ES-I3 (cell line): ENCODE measurements around the gene TARM1.
"Not testable (repeated sequence)": the region's sequence is repeated elsewhere in the genome, so short reads cannot be mapped to it uniquely, and the experiment has no call there.

Experiments used
- H3K36me3 ChIP-seq: 2 replicates; pipeline ENCODE4 v1.6.1; 2013; ENCODE audit warnings: mild to moderate bottlenecking, low read length, control low read depth, moderate library complexity; ENCODE audit not compliant: insufficient read depth
- H3K4me1 ChIP-seq: 2 replicates; pipeline ENCODE4 v1.6.1; 2013; ENCODE audit warnings: mild to moderate bottlenecking, control low read depth, low read length; ENCODE audit not compliant: insufficient read depth
- H3K9ac ChIP-seq: 2 replicates; pipeline ENCODE4 v1.6.1; 2013; ENCODE audit warnings: low read depth, mild to moderate bottlenecking, low read length, moderate library complexity
- H3K9me3 ChIP-seq: 2 replicates; pipeline ENCODE4 v1.6.1; 2013; ENCODE audit warnings: mild to moderate bottlenecking, low read length, moderate library complexity; ENCODE audit not compliant: control insufficient read depth, insufficient read depth

TARM1 gene

DNA sequence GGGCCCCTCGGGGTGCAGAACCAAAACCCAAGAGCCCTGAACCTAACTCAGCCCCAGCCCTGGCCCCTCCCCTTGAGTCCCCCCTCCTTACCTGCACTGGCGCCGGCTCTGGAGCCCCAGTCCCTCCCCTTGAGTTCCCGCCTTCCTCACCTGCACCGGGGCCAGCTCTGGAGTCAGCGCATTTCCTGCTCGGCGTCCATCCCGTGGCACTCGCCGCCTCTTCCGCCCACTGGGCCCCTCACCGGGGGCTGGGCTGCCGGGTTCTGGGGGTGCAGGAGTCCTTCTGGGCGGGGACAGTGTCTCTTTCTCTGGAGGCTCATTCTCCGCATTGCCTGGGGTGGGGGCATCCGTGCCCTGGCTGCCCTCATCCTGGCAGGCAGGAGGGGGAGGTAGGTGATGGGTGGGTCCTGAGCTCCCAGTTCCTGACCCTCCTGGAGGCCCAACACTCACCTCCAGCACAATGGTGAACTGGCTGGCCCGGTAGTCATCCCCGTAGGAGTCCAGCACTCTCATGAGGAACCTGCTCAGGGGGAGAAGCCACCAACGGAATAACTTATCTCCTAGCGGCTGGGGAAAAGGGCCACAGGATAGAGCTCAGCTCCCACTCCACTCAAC is 26.8 kb upstream of the TARM1 start:
- H3K36me3 ChIP-seq, result peaks cover 27% of the 10 kb centered on the region; the same call in 1 of the 2 replicates
- no peaks in the 10 kb centered on the region for H3K9me3 ChIP-seq
- H3K4me1 ChIP-seq, result no peaks in the 10 kb centered on the region
- H3K9ac ChIP-seq, result no peak overlapping the region

DNA sequence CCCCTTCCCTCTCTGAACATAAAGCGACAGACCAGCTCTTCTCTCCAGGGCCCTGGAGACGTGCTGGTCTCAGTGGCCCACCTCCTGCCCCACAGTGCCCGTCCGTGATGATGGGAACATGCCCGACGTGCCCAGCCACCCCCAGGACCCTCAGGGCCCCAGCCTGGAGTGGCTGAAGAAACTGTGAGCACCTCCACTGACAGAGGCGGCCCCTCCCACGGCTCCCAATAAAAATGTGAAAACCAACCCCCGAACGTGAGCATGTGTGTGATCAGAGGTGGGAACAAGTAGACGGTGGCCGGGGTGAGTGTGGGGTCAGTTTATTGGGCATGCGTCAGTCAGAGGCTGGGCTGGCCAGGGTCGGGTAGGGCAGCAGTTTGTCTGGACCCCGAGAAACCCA is 25.6 kb upstream of the TARM1 start:
- H3K36me3 ChIP-seq, result peaks cover 27% of the 10 kb centered on the region; the same call in 1 of the 2 replicates
- no peak overlapping the region for H3K9ac ChIP-seq
- H3K9me3 ChIP-seq, result no peaks in the 10 kb centered on the region
- H3K4me1 ChIP-seq, result no peaks in the 10 kb centered on the region

DNA sequence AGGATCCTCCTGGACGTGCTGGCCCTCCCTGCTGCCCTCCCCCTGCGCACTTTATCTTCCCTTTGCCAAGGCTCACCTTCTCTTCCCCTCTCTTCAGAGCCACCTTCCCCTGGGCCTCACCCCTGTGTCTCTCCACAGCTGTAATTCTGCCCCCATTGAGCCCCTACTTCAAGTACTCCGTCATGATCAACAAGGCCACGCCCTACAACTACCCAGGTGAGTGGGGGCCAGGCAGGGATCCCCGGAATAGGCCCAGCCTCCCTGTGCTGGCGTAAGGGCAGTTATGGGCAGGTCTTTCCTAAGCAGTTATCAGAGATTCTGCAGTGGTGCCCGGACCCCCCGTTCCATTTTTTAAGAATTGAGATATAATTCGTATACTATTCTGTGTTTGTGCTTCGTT is 24.6 kb upstream of the TARM1 start:
- H3K9ac ChIP-seq, result no peak overlapping the region
- H3K36me3 ChIP-seq, result peaks cover 24% of the 10 kb centered on the region; the same call in 1 of the 2 replicates
- H3K9me3 ChIP-seq, result no peaks in the 10 kb centered on the region
- H3K4me1 ChIP-seq, result no peaks in the 10 kb centered on the region

DNA sequence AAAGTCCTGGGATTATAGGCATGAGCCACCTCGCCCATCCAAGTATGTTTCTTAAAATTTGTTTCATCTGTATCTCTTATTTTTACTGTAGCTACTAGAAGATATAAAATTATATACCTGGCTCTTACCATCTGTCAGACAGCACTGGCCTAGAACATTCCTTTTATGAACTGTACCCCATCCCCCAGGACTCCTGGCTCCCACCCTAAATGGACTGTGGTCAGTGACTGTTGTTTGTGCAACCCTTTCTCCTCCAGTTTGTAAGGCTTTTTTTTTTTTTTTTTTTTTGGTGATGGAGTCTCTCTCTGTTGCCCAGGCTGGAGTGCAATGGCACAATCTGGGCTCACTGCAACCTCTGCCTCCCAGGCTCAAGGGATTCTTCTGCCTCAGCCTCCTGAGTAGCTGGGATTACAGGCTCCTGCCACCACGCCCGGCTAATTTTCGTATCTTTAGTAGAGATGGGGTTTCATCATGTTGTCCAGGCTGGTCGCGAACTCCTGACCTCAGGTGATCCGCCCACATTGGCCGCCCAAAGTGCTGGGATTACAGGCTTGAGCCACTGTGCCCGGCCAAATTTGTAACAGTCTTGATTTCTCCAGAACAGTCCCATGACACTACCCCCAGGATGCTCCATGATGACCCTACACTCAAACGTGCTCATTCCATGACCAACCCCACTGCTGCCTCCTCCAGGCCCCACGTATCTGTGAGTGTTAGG is 24.0 kb upstream of the TARM1 start:
- Histone ChIP-seq H3K9me3 (no peaks in the 10 kb centered on the region), H3K9ac (no peak overlapping the region), H3K4me1 (peaks cover 2% of the 10 kb centered on the region), H3K36me3 (peaks cover 22% of the 10 kb centered on the region; the same call in 1 of the 2 replicates)

DNA sequence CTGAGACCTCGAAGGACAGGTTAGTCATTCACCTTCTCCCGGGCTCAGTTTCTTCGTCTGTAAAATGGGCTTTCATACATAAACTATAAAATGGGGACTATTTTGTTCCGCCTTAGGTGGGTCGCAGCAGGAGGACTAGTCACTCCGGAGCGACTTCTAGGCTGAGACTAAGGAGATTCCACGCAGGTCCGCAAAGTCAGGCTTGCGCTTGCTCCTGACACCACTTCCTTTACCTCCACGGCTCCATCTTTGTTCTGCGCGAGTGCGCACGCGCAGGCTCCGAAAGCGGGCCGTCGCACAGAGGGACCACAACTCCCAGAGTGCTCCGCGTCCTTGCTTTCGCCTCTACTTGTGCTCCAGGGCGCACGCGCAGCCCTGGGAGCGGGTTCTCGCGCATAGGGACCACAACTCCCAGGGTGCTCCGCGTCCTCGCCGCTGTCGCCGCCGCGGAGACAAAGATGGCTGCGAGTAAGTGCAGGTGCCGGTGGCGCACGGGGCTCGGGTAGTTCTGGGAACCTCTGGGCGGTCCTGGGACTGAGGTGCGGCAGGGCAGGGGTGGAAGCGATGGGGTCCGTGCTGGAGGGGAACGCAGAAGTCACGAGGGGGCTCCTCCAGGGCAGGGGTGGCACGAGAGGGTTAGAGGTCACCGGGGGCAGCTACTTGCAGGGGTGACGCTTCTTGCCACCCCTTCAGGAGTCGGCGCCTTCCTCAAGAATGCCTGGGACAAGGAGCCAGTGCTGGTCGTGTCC is 21.4 kb upstream of the TARM1 start, which contains the start of gene NDUFA3:
TSS of gene NDUFA3 (plus strand) at position 435 of the 749 bp plus-strand sequence. CDS start at position 459, 24 bp downstream.
- Histone ChIP-seq H3K9ac (peak within 1 kb of the TSS; percentile 70), H3K4me1 (peaks cover 4% of the 10 kb centered on the region), H3K9me3 (no peaks in the 10 kb centered on the region), H3K36me3 (peaks cover 14% of the 10 kb centered on the region; the same call in 1 of the 2 replicates)

DNA sequence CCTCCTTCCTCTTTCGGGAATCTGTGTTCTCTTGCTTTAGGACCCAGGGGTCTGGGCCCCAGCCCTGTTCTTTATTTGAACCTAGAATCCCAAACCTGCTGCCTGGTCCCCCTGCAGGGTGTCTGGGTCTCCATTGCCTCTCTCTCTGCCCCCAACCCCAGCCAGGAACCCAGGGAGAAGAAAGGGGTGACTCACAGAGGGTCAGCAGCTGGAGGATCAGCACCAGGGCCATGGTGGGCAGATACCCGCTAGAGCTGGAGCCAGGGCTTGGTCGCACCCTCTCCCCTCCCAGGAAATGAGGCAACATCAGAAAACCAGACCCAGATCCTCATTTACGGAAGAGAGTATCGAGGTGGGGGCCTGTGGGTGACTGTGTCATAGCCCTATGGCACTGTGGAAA is 19.4 kb upstream of the TARM1 start, which contains the start of gene OSCAR:
TSS of gene OSCAR (minus strand) at position 243 of the 400 bp plus-strand sequence. CDS start at position 232, 11 bp downstream.
- Histone ChIP-seq H3K36me3 (peaks cover 5% of the 10 kb centered on the region; the same call in 1 of the 2 replicates), H3K4me1 (peaks cover 4% of the 10 kb centered on the region), H3K9me3 (no peaks in the 10 kb centered on the region), H3K9ac (no peak within 1 kb of the TSS)

DNA sequence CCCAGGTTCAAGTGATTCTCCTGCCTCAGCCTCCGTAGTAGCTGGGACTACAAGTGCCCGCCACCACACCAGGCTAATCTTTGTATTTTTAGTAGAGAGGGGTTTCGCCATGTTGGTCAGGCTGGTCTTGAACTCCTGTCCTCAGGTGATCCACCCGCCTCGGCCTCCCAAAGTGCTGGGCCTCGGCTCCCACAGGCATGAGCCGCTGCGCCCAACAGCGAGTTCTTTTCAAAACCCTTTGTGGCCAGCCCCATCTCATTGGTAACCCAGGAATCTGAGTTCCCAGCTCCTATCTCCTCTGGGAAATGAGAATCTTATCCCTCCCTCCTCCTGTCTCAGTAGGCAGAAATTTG is 18.7 kb upstream of the TARM1 start:
- H3K9ac ChIP-seq, H3K36me3 ChIP-seq, H3K4me1 ChIP-seq, H3K9me3 ChIP-seq: not testable (repeated sequence)

DNA sequence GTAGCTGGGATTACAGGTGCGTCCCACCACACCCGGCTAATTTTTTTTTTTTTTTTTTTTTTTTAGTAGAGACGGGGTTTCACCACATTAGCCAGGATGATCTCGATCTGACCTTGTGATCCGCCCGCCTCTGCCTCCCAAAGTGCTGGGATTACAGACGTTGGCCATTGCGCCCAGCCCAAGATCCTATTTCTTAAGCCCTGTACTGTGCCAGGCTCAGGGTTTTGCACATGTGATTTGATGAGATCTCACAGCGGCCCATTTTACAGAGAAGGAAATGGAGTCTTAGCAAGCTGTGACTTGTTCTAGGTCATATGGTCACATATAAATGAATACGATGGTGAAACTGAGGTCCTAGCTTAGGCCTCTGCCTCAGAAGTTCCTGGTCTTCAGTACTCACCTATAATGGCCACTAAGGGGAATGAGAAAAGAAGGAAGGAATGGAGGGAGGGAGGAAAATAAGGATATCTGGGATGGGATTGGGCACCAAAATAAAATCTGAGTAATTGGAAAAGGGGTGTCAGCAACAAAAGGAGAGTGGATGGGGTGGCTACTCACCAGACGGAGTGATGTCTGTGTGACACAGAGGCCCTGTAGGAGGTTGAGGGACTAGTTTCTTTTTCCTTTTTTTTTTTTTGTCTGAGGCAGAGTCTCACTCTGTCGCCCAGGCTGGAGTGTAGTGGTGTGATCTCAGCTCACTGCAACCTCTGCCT is 18.2 kb upstream of the TARM1 start:
- Histone ChIP-seq H3K9me3 (peaks cover 2% of the 10 kb centered on the region; the same call in 1 of the 2 replicates), H3K4me1 (peaks cover 4% of the 10 kb centered on the region), H3K36me3 (0 out of 2 replicates have a peak, but pooled peaks cover 2% of the 10 kb centered on the region), H3K9ac (no peak overlapping the region)

DNA sequence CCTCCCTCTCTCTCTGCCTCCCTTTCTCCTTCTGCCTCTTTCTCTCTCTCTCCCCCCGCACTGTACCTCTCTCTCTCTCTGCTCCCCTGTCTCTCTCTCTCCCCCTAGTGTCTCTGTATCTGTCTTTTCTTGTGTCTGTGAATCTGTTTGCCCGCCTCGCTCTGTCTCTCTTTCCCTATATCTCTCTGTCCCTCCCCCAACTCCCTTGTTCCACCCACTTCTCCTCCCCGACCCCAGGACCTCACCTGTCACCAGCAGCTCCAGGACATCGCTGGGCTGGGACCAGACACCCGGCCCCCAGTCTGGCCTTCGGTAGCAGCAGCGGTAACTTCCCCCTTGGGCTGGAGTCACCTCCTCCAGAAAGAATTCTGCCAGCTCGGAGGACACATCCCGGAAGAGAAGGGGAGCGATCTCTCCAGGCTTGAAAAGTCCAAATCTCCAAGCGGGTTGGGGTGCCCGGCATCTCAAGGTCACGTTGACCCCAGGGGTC is 15.5 kb upstream of the TARM1 start:
- Histone ChIP-seq H3K4me1 (peaks cover 4% of the 10 kb centered on the region), H3K9ac (peak overlapping the region; percentile 87)

DNA sequence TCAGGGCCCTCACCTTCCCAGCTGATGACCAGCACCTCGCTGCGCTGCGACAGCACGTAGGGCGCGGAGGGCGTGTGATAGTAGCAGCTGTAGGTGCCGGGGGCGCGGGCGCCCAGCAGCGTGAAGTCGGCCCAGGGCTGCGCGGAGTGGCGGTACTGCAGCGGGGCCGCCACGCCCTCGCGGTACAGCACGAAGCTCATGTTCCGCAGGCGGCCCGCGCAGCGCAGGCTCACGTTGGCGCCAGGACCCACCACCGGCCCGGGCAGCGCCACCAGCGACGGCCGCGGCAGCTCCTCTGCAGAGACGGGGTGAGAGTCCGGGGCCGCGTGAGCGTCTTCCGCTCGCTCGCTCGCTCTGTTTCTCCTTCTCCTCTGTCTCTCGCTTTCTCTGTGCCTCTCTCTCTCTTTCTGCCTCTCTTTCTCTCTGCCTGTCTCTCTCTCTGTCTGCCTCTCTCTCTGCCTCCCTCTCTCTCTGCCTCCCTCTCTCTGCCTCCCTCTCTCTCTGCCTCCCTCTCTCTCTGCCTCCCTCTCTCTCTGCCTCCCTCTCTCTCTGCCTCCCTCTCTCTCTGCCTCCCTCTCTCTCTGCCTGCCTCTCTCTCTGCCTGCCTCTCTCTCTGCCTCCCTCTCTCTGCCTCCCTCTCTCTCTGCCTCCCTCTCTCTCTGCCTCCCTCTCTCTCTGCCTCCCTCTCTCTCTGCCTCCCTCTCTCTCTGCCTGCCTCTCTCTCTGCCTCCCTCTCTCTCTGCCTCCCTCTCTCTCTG is 14.9 kb upstream of the TARM1 start:
- peak overlapping the region; percentile 87 for H3K9ac ChIP-seq
- not testable (repeated sequence) for H3K9me3 ChIP-seq, H3K4me1 ChIP-seq, H3K36me3 ChIP-seq

More for the DNA sequence above, 15.5 kb upstream of the TARM1 start:
- H3K9me3 ChIP-seq, result peaks cover 4% of the 10 kb centered on the region; the same call in 1 of the 2 replicates
- no peaks in the 10 kb centered on the region for H3K36me3 ChIP-seq

DNA sequence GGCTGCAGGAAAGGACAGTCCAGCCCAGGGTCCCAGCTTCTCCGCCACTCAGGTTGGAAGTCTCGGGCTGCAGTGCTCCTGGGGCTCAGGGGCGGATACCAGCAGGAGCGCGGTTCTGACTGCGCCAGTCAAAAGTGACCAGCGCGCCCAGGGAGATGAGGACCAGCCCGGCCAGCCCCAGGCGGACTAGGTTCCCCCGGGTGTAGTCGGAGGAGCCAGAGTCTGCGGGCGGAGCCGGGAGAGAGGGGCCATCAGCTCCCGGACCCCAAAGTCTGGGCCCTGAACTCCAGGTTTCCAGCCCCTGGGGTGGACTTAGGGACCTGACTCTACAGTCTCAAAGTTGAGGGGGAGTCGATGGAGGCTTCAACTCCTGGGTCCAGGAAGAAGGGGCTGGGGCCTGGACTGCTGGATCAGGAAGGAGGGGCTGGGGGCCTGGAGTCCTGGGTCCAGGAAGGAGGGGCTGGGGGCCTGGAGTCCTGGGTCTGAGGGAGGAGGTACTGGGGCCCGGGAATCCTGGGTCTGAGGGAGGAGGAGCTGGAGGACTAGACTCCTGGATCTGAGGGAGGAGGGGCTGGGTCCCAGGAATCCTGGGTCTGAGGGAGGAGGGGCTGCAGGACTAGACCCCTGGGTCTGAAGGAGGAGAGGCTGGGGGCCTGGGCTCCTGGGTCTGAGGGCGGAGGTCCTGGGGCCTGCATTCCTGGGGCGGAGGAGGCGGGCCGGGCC is 14.1 kb upstream of the TARM1 start:
- Histone ChIP-seq H3K36me3 (no peaks in the 10 kb centered on the region), H3K9me3 (peaks cover 4% of the 10 kb centered on the region; the same call in 1 of the 2 replicates), H3K9ac (peak overlapping the region; percentile 87), H3K4me1 (peaks cover 3% of the 10 kb centered on the region; the same call in 1 of the 2 replicates)

DNA sequence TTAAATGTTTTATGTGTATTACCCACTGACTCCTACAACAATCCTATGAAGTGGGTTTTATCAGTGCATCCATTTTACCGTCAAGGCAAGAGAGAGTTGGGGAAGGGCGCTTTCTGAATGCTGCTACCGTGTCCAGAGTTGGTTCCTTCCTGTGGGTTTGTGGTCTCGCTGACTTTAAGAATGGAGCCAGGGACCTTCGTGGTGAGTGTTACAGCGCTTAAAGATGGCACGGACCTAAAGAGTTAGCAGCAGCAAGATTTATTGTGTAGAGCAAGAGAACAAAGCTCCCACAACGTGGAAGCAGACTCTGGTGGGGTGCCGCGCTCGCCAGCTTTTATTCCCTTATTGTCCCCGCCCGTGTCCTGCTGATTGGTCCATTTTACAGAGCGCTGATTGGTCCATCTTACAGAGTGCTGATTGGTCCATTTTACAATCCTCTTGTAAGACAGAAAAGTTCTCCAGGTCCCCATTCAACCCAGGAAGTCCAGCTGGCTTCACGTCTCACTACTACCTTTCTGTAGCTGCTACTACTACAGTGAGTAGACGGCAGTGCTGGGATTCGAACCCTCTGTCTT is 13.3 kb upstream of the TARM1 start:
- Histone ChIP-seq H3K36me3 (no peaks in the 10 kb centered on the region), H3K4me1 (no peaks in the 10 kb centered on the region), H3K9me3 (peaks cover 4% of the 10 kb centered on the region; the same call in 1 of the 2 replicates), H3K9ac (peak overlapping the region; percentile 87; the same call in 1 of the 2 replicates)
